Measurements from ENCODE around the gene LMAN1. TPM values are rescaled to one million over a fixed set of nuclear protein-coding genes. Genes with fewer than 3 reads are reported as not detected.

Gene LMAN1
- polyA plus RNA-seq, 1 donor from 2014 or later, result 49.8 TPM

- Histone ChIP-seq H3K27me3 (ENCODE audit: insufficient read depth, low read depth, low read length) (peaks cover 80% of the 10 kb centered on the region), H3K36me3 (ENCODE audit: insufficient read depth, low read length) (no peaks in the 10 kb centered on the region), H3F3A (ENCODE audit: insufficient read depth, low read length, poor library complexity, severe bottlenecking) (peaks cover 3% of the 10 kb centered on the region), H3K79me2 (replicated peaks; ENCODE audit: insufficient read depth, low read length) (no peaks in the 10 kb centered on the region), H3K9ac (ENCODE audit: low read length) (no peak overlapping the region), H3K9me3 (ENCODE audit: low read length) (no peaks in the 10 kb centered on the region), H4K20me1 (ENCODE audit: insufficient read depth) (no peaks in the 10 kb centered on the region), H3K4me2 (ENCODE audit: low read length) (no peak overlapping the region), H3K27ac (ENCODE audit: low read length) (no peak overlapping the region), H3K4me3 (ENCODE audit: low read length) (no peak overlapping the region), H3K9me2 (ENCODE audit: insufficient read depth, low read length) (no peaks in the 10 kb centered on the region), H2AFZ (ENCODE audit: low read depth, low read length) (no peak overlapping the region)
- no peak for TF ChIP-seq RAD21 (conservative IDR thresholded peaks at IDR 0.05)
- TF ChIP-seq, protein P1, sequence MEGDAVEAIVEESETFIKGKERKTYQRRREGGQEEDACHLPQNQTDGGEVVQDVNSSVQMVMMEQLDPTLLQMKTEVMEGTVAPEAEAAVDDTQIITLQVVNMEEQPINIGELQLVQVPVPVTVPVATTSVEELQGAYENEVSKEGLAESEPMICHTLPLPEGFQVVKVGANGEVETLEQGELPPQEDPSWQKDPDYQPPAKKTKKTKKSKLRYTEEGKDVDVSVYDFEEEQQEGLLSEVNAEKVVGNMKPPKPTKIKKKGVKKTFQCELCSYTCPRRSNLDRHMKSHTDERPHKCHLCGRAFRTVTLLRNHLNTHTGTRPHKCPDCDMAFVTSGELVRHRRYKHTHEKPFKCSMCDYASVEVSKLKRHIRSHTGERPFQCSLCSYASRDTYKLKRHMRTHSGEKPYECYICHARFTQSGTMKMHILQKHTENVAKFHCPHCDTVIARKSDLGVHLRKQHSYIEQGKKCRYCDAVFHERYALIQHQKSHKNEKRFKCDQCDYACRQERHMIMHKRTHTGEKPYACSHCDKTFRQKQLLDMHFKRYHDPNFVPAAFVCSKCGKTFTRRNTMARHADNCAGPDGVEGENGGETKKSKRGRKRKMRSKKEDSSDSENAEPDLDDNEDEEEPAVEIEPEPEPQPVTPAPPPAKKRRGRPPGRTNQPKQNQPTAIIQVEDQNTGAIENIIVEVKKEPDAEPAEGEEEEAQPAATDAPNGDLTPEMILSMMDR (IDR thresholded peaks at IDR 0.05; ENCODE audit: poor library complexity, severe bottlenecking), result no peak
- no peak for TF ChIP-seq MXI1 (conservative IDR thresholded peaks at IDR 0.05; ENCODE audit: poor library complexity, severe bottlenecking)
Observed at GRCh38 chr18:59386909-59387686, 28.0 kb upstream of the LMAN1 start.

DNA sequence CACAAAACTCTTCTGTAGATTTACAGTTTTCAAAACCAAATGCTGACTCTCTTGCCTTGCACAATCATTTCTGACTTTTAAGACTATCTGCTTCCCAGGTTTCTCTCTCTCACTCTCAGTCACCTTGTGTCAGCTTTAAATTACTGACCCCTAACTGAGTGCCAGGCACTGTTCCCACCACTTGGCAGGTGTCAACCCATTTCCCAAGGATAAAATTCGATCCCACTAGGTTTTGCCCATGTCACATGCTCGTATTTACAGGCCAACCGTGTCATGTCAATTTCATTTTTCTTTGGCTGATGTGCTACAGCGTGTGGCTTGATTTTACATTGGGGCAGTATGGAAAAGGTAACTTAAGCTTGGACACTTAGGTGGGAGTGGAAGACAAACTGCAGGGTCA, 26.1 kb upstream of the LMAN1 start:
- Histone ChIP-seq H3K9ac (ENCODE audit: low read length) (no peak overlapping the region), H3K27ac (ENCODE audit: low read length) (no peak overlapping the region), H3K4me2 (ENCODE audit: low read length) (no peak overlapping the region), H2AFZ (ENCODE audit: low read depth, low read length) (no peak overlapping the region), H3K79me2 (replicated peaks; ENCODE audit: insufficient read depth, low read length) (no peaks in the 10 kb centered on the region), H3F3A (ENCODE audit: insufficient read depth, low read length, poor library complexity, severe bottlenecking) (peaks cover 3% of the 10 kb centered on the region), H3K27me3 (ENCODE audit: insufficient read depth, low read depth, low read length) (peaks cover 67% of the 10 kb centered on the region), H3K9me3 (ENCODE audit: low read length) (no peaks in the 10 kb centered on the region), H3K4me3 (ENCODE audit: low read length) (no peak overlapping the region), H3K36me3 (ENCODE audit: insufficient read depth, low read length) (no peaks in the 10 kb centered on the region), H4K20me1 (ENCODE audit: insufficient read depth) (no peaks in the 10 kb centered on the region), H3K9me2 (ENCODE audit: insufficient read depth, low read length) (no peaks in the 10 kb centered on the region)
- TF ChIP-seq EZH2 (IDR thresholded peaks at IDR 0.05; ENCODE audit: borderline replicate concordance, insufficient read depth, low read length, poor library complexity, severe bottlenecking) (no peak), SMC3 (conservative IDR thresholded peaks at IDR 0.05; ENCODE audit: poor library complexity) (no peak), REST (IDR thresholded peaks at IDR 0.05; ENCODE audit: borderline replicate concordance) (no peak), MXI1 (conservative IDR thresholded peaks at IDR 0.05; ENCODE audit: poor library complexity, severe bottlenecking) (no peak), EP300 (conservative IDR thresholded peaks at IDR 0.05; ENCODE audit: poor library complexity, severe bottlenecking) (no peak), RAD21 (conservative IDR thresholded peaks at IDR 0.05) (no peak), POLR2AphosphoS5 (IDR thresholded peaks at IDR 0.05) (no peak)
